Left lung (tissue), 10 donors: Measurements from ENCODE around the gene ZNF550. TPM values are rescaled to one million over a fixed set of nuclear protein-coding genes. Genes with fewer than 3 reads are reported as not detected.
"Not testable (repeated sequence)": the region's sequence is repeated elsewhere in the genome, so short reads cannot be mapped to it uniquely, and the experiment has no call there.

ENCODE experiments used
- ATAC-seq: fragments of 200-7000 bp; cut with Tn5 transposase; one replicate; pipeline ENCODE4 v1.9.1; 2020; ENCODE audit warnings: moderate library complexity
- DNase-seq, 4 donors: peaks; one replicate each; pipeline ENCODE4 v3.0.0-alpha.2; 2013 to 2020
- H3K27ac ChIP-seq, 2 donors: fragments of 200-600 bp; sonication (generic) in 1 of 2; one replicate each; pipeline versions ENCODE4 v1.5.0 to v1.8.0; 2020 to 2021
- H3K27me3 ChIP-seq, 2 donors: fragments of 200-600 bp; sonication (generic) in 1 of 2; one replicate each; pipeline versions ENCODE4 v1.5.0 to v1.8.0; 2020 to 2021
- H3K36me3 ChIP-seq, 2 donors: fragments of 200-600 bp; sonication (generic) in 1 of 2; one replicate each; pipeline versions ENCODE4 v1.5.0 to v1.8.0; 2020 to 2021
- H3K4me1 ChIP-seq, 2 donors: fragments of 200-600 bp; one replicate each; pipeline ENCODE4 v1.8.0; 2021
- H3K4me3 ChIP-seq, 2 donors: fragments of 200-600 bp; sonication (generic) in 1 of 2; one replicate each; pipeline versions ENCODE4 v1.5.0 to v1.8.0; 2020 to 2021; ENCODE audit warnings: mild to moderate bottlenecking in 1 of 2
- H3K9me3 ChIP-seq, 2 donors: fragments of 200-600 bp; sonication (generic) in 1 of 2; one replicate each; pipeline versions ENCODE4 v1.5.0 to v1.8.0; 2020 to 2021
- CTCF ChIP-seq, 2 donors: fragments of 200-600 bp; sonication (generic) in 1 of 2; IDR thresholded peaks; one replicate each; pipeline versions ENCODE4 v1.5.0 to v1.8.0; 2021; ENCODE audit warnings: antibody characterized with exemption in 2 of 2
- intact Hi-C, 2 donors: fragments of 100-400 bp; cut with DNase I; formaldehyde crosslinking; loops; one replicate each; pipeline versions ENCODE4 v1.11.2 to v1.14.2; 2022
- polyA plus RNA-seq, 6 donors: library from polyadenylated mRNA; unstranded; fragments of 120-200 nt; gene quantifications; one replicate each; pipeline ENCODE4 v1.2.1, GENCODE V29; 2013; ENCODE audit not compliant: insufficient read length in 6 of 6
- total RNA-seq, 2 donors: library from RNA; stranded (reverse); fragmentation: NEBNext Ultra II Directional; extraction: Animal tissue kit (Norgen Biotek cat#: 25700); gene quantifications; one replicate each; pipeline ENCODE4 v1.2.1, GENCODE V29; 2021
- donor health status: DM: no; HTN: yes; CAD: no.
- donor health status: DM: no; HTN: no; CAD: no.

Gene ZNF550
- total and polyA plus RNA-seq, 8 donors: 7.4 to 29.9 (median 22.6) TPM

GRCh38 chr19:57512845-57513244 lies 46.8 kb downstream of the ZNF550 start:
- no peak for TF ChIP-seq CTCF (IDR thresholded peaks at IDR 0.05)
- H3K9me3 ChIP-seq: peaks cover 0 to 100% of the 10 kb centered on the region in 2 donors
- H3K36me3 ChIP-seq: peaks cover 0 to 60% of the 10 kb centered on the region in 2 donors
- DNase-seq (no peak), ATAC-seq (no peak)
- H3K27ac ChIP-seq: no peak overlapping the region
- intact Hi-C loops: no loop called here
- no peak overlapping the region for H3K4me3 ChIP-seq
- no peaks in the 10 kb centered on the region for H3K27me3 ChIP-seq
- no peaks in the 10 kb centered on the region for H3K4me1 ChIP-seq

GRCh38 chr19:57511484-57511883 lies 48.2 kb downstream of the ZNF550 start:
- intact Hi-C loops: no loop called here
- ATAC-seq (no peak), DNase-seq (no peak)
- Histone ChIP-seq H3K4me1 (no peaks in the 10 kb centered on the region), H3K36me3 (peaks cover 0 to 66% of the 10 kb centered on the region in 2 donors), H3K27ac (no peak overlapping the region), H3K27me3 (no peaks in the 10 kb centered on the region), H3K9me3 (peaks cover 0 to 100% of the 10 kb centered on the region in 2 donors), H3K4me3 (no peak overlapping the region)
- TF ChIP-seq CTCF (IDR thresholded peaks at IDR 0.05): no peak

- H3K4me1 ChIP-seq: peaks cover 0 to under 1% of the 10 kb centered on the region in 2 donors
- peaks cover 0 to 66% of the 10 kb centered on the region in 2 donors for H3K36me3 ChIP-seq
- H3K9me3 ChIP-seq: peaks cover 0 to 91% of the 10 kb centered on the region in 2 donors
- ATAC-seq: no peak
- H3K4me3 ChIP-seq: no peak overlapping the region
- H3K27ac ChIP-seq: no peak overlapping the region
- no peaks in the 10 kb centered on the region for H3K27me3 ChIP-seq
- no peak for TF ChIP-seq CTCF (IDR thresholded peaks at IDR 0.05)
- DNase-seq: no peak
- intact Hi-C loops: no loop called here
These were observed 53.5 kb downstream of the ZNF550 start for GRCh38 chr19:57506163-57506562.

- H3K27me3 ChIP-seq, H3K4me1 ChIP-seq, intact Hi-C loops, H3K27ac ChIP-seq: not testable (repeated sequence)
- peak overlapping the region; percentile 7 to 67 for H3K4me3 ChIP-seq
- peaks cover 0 to 47% of the 10 kb centered on the region in 2 donors for H3K9me3 ChIP-seq
- H3K36me3 ChIP-seq: peaks cover 0 to 20% of the 10 kb centered on the region in 2 donors
- peak; percentile 37 for ATAC-seq
- DNase-seq: peak in 2 of 4 donors; percentile 23 to 35
These were observed 59.3 kb downstream of the ZNF550 start for GRCh38 chr19:57500400-57500799.

GRCh38 chr19:57499680-57500395 lies 59.8 kb downstream of the ZNF550 start, which contains the start of gene ZNF773:
Gene ZNF773, plus strand, starts transcription at chr19:57499938. Its CDS starts 143 bp downstream, at chr19:57500081.
- H3K4me1 ChIP-seq, H3K27me3 ChIP-seq, intact Hi-C loops: not testable (repeated sequence)
- H3K9me3 ChIP-seq: peaks cover 0 to 50% of the 10 kb centered on the region in 2 donors
- peaks cover 0 to 18% of the 10 kb centered on the region in 2 donors for H3K36me3 ChIP-seq
- peak within 1 kb of the TSS; percentile 67 to 76 for H3K4me3 ChIP-seq
- ATAC-seq (peak; percentile 100), DNase-seq (peak; percentile 93 to 97 (median 94))
- peak within 1 kb of the TSS; percentile 79 to 86 for H3K27ac ChIP-seq

GRCh38 chr19:57499332-57499679 lies 60.4 kb downstream of the ZNF550 start:
- not testable (repeated sequence) for H3K27ac ChIP-seq, H3K4me1 ChIP-seq
- H3K4me3 ChIP-seq: peak overlapping the region in 1 of 2 donors; percentile 67

GRCh38 chr19:57488299-57488644 lies 71.4 kb downstream of the ZNF550 start:
- H3K27me3 ChIP-seq, intact Hi-C loops, H3K27ac ChIP-seq, H3K4me1 ChIP-seq, DNase-seq: not testable (repeated sequence)
- H3K4me3 ChIP-seq: peak overlapping the region in 1 of 2 donors; percentile 86
- peaks cover 0 to 33% of the 10 kb centered on the region in 2 donors for H3K36me3 ChIP-seq
- peaks cover 0 to 27% of the 10 kb centered on the region in 2 donors for H3K9me3 ChIP-seq
- peak; percentile 25 for ATAC-seq

More at GRCh38 chr19:57499332-57499679, 60.4 kb downstream of the ZNF550 start:
- H3K27me3 ChIP-seq, DNase-seq, intact Hi-C loops, ATAC-seq: not testable (repeated sequence)
- Histone ChIP-seq H3K9me3 (peaks cover 0 to 51% of the 10 kb centered on the region in 2 donors), H3K36me3 (peaks cover 0 to 18% of the 10 kb centered on the region in 2 donors)

- peak within 1 kb of the TSS; percentile 50 to 82 for H3K27ac ChIP-seq
- H3K9me3 ChIP-seq: peaks cover 0 to 22% of the 10 kb centered on the region in 2 donors
- H3K27me3 ChIP-seq, H3K4me1 ChIP-seq, intact Hi-C loops: not testable (repeated sequence)
- DNase-seq (peak; percentile 88 to 96 (median 94)), ATAC-seq (peak; percentile 100)
- peaks cover 0 to 27% of the 10 kb centered on the region in 2 donors for H3K36me3 ChIP-seq
- H3K4me3 ChIP-seq: peak within 1 kb of the TSS; percentile 86 to 89
These were observed 72.0 kb downstream of the ZNF550 start, which contains the start of gene ZNF419 for GRCh38 chr19:57487477-57488298. Gene ZNF419, plus strand, starts transcription at chr19:57487750. Its CDS starts 201 bp downstream, at chr19:57487951.
